HG02870 (cell line): ENCODE measurements around the gene ZNF679.
"Not testable (repeated sequence)": the region's sequence is repeated elsewhere in the genome, so short reads cannot be mapped to it uniquely, and the experiment has no call there.

Experiments used
- ATAC-seq: cut with Tn5 transposase; IDR thresholded peaks from one replicate; pipeline ENCODE4 v1.9.1; 2021; ENCODE audit warnings: mild to moderate bottlenecking, moderate library complexity; ENCODE audit not compliant: unreplicated experiment

Gene ZNF679

GRCh38 chr7:64308016-64308270 is 79.7 kb downstream of the ZNF679 start:
- no peak for ATAC-seq

- no peak for ATAC-seq
These were observed 82.2 kb downstream of the ZNF679 start for GRCh38 chr7:64310426-64310825.

- no peak for ATAC-seq
These were observed 84.6 kb downstream of the ZNF679 start for GRCh38 chr7:64312826-64313225.

GRCh38 chr7:64313740-64314491 is 85.6 kb downstream of the ZNF679 start, which contains the start of gene ZNF736:
Gene ZNF736, plus strand, starts transcription at chr7:64313961. Its CDS starts 190 bp downstream, at chr7:64314151.
- ATAC-seq: peak; percentile 100

- no peak for ATAC-seq
These were observed 86.3 kb downstream of the ZNF679 start for GRCh38 chr7:64314566-64314965.

DNA sequence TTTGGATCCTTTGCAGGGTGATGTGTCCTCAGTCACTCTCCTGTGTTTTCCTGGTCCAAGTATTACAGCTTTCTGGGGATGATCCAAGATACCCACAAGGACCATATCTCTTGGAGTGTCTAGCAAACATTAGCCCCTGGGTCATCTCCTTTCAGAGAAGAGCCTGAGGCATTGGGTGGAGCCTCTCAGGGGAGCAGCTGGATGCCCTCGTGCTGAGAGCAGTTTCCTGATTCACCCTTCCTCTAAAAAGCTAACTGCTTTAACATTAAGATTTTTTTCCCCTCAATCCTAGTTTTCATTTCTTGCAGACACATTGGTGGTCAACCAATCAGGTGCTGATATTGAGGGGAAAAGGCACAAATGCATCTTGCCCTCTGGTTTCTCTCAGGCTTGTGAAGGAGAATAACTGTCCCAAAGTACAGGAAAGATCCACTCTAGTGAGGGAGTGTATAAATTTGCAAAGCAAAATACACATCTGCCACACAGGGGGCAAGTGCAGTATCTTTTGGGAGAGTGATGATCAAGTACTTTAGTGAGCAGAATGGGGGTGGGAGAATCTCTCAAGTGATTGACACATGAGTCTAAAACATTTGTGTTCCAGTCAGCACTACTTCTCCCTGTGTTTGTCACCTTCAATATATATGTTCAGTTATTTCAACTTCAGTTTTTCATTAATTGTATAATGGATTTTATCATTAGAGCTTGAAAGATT is 87.9 kb downstream of the ZNF679 start:
- not testable (repeated sequence) for ATAC-seq
